Measurements from ENCODE around the gene CPNE1.

DNA sequence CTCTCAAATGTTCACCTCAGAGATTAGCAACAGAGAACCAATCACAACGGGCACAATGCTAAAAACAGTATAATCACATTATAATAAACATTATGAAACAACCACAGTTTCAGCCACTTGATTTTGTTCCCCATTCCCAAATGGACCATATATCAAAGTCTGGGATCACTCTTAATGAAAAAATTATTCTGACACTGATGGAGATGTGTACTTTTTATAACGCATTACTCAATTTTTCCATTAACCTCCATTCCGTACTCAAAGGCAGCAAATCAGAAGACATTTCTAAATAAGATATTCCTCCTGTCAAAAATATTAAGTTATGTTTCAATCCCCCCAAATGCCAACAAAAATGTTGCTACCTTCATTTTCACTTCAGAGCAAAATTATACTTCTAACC lies 2.8 kb downstream of the CPNE1 start:
- TF ChIP-seq GATA2 (IDR thresholded peaks at IDR 0.05; ENCODE audit: low read depth, low read length) = no peak
- no peak for TF ChIP-seq GATA3 (IDR thresholded peaks at IDR 0.05; ENCODE audit: low read depth, low read length)

Measured in SH-SY5Y (cell line).